Small intestine (tissue), 7 donors: ENCODE data around the gene FYCO1. TPM values are rescaled to one million over a fixed set of nuclear protein-coding genes. Genes with fewer than 3 reads are reported as not detected.

Source experiments
- DNase-seq, 2 donors: peaks; one replicate each; pipeline versions ENCODE4 v3.0.0 to v3.0.0-alpha.2; 2013
- FAIRE-seq: peaks from 2 replicates; lab custom pipeline; 2012; peaks lifted over from hg19 to GRCh38; lab: Jason Lieb, UNC
- H3K27ac ChIP-seq, 3 donors: one replicate each; pipeline ENCODE4 v1.5.1; 2013; ENCODE audit warnings: low read length in 2 of 3, mild to moderate bottlenecking in 2 of 3, control low read depth in 1 of 3, inconsistent platforms in 1 of 3, low read depth in 1 of 3, moderate library complexity in 1 of 3
- H3K27me3 ChIP-seq, 3 donors: one replicate each; pipeline ENCODE4 v1.6.1; 2013; ENCODE audit warnings: low read length in 3 of 3, inconsistent platforms in 1 of 3; ENCODE audit not compliant: control insufficient read depth in 3 of 3, insufficient read depth in 3 of 3
- H3K36me3 ChIP-seq, 3 donors: one replicate each; pipeline ENCODE4 v1.6.1; 2013; ENCODE audit warnings: low read length in 3 of 3, inconsistent platforms in 1 of 3, low read depth in 1 of 3, mild to moderate bottlenecking in 1 of 3, moderate library complexity in 1 of 3; ENCODE audit not compliant: control insufficient read depth in 3 of 3, insufficient read depth in 2 of 3
- H3K4me1 ChIP-seq, 3 donors: one replicate each; pipeline ENCODE4 v1.6.1; 2013; ENCODE audit warnings: low read length in 2 of 3, inconsistent platforms in 1 of 3, low read depth in 1 of 3, mild to moderate bottlenecking in 1 of 3, moderate library complexity in 1 of 3; ENCODE audit not compliant: control insufficient read depth in 3 of 3, insufficient read depth in 2 of 3
- H3K4me3 ChIP-seq, 3 donors: one replicate each; pipeline ENCODE4 v1.5.1; 2013; ENCODE audit warnings: low read length in 3 of 3, control low read depth in 1 of 3, inconsistent platforms in 1 of 3, low read depth in 1 of 3, mild to moderate bottlenecking in 1 of 3, moderate library complexity in 1 of 3
- H3K9me3 ChIP-seq, 2 donors: one replicate each; pipeline ENCODE4 v1.6.1; 2013; ENCODE audit warnings: low read depth in 1 of 2, low read length in 1 of 2; ENCODE audit not compliant: control insufficient read depth in 2 of 2, insufficient read depth in 1 of 2
- WGBS, 3 donors: extraction: QIAGEN DNeasy Blood & Tissue Kit; methylation state at CpG; one replicate each; pipeline ENCODE4 v1.1.7; 2013; 5-methylcytosine and 5-hydroxymethylcytosine counted together
- polyA plus RNA-seq, 4 donors: library from polyadenylated mRNA; stranded (reverse) in 3 of 4; unstranded in 1 of 4; fragments of 200-250 nt in 3 of 4; fragments of 120-200 nt in 1 of 4; gene quantifications; one replicate each; pipeline versions ENCODE4 v1.2.1 to v1.2.3, GENCODE V29; 2013
- donor health status: healthy with polysubstance abuse.
- donor health status: control.
- donor health status: control.
- donor health status: Bipolar disorder and iron deficiency.
- donor health status: healthy.

The FYCO1 gene
- polyA plus RNA-seq, 4 donors: 6.5 to 21.1 (median 9.0) TPM

DNA sequence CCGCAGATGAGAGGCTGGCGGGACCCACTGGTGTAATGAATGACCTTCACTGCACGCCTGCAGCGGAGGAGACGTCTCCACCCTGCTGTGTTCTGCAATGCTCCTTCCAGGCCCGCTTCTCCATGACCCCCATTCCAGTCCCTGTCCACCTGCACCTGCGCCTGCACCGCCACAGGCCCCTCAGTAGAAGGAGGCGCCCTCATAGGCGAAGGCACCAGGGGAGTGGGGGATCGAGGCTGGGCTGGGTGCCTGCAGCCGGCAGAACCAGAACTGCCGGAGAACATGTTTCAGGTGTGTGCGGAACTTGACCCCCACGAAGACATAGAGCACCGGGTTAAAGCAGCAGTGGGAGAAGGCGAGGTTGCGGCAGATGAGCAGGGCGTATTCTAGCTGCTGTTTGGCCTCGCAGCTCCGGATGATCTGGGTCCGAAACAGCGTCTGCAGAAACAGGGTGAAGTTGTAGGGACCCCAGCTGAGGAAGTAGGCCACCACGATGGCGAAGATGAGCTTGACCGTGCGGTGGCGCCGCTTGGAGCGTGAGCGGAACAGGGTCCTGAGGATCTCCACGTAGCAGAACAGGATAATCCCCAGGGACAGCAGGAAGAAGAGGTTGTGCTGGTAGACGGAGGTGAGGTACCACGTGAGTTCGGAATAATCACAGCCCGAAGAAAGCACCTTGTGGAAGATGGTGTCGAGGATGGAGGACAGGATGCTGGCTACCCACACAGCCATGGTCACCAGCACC is 25.3 kb upstream of the FYCO1 start:
- DNase-seq (no peak), FAIRE-seq (no peak)
- Histone ChIP-seq H3K27ac (no peak overlapping the region), H3K36me3 (no peaks in the 10 kb centered on the region), H3K9me3 (no peaks in the 10 kb centered on the region), H3K27me3 (peaks cover 0 to 3% (median 0%) of the 10 kb centered on the region in 3 donors), H3K4me1 (no peaks in the 10 kb centered on the region), H3K4me3 (no peak overlapping the region)
- WGBS, 3 donors: 95 to 96% (median 95%) methylated on average over 37 of the region's 37 CpGs

- peaks cover 0 to 3% (median 0%) of the 10 kb centered on the region in 3 donors for H3K27me3 ChIP-seq
- no peak overlapping the region for H3K4me3 ChIP-seq
- no peak for DNase-seq
- WGBS, 3 donors: 70 to 100% (median 93%) methylated on average over 1 of the region's 1 CpG
- no peaks in the 10 kb centered on the region for H3K36me3 ChIP-seq
- H3K9me3 ChIP-seq: no peaks in the 10 kb centered on the region
- no peaks in the 10 kb centered on the region for H3K4me1 ChIP-seq
- H3K27ac ChIP-seq: no peak overlapping the region
- no peak for FAIRE-seq
These were observed 24.1 kb upstream of the FYCO1 start for GRCh38 chr3:46019707-46020106.

- H3K27ac ChIP-seq: no peak overlapping the region
- H3K27me3 ChIP-seq: no peaks in the 10 kb centered on the region
- H3K9me3 ChIP-seq: no peaks in the 10 kb centered on the region
- FAIRE-seq: no peak
- H3K4me3 ChIP-seq: no peak overlapping the region
- no peak for DNase-seq
- H3K36me3 ChIP-seq: no peaks in the 10 kb centered on the region
- WGBS, 3 donors: 48 to 83% (median 63%) methylated on average over 2 of the region's 2 CpGs
- no peaks in the 10 kb centered on the region for H3K4me1 ChIP-seq
These were observed 22.1 kb upstream of the FYCO1 start for GRCh38 chr3:46017720-46018119.

GRCh38 chr3:46013316-46014094 is 17.9 kb upstream of the FYCO1 start:
- DNase-seq (no peak), FAIRE-seq (no peak)
- H3K27me3 ChIP-seq: no peaks in the 10 kb centered on the region
- 74 to 78% (median 74%) methylated on average over 7 of the region's 7 CpGs for WGBS, 3 donors
- no peaks in the 10 kb centered on the region for H3K4me1 ChIP-seq
- H3K9me3 ChIP-seq: no peaks in the 10 kb centered on the region
- no peak overlapping the region for H3K27ac ChIP-seq
- H3K4me3 ChIP-seq: no peak overlapping the region
- H3K36me3 ChIP-seq: no peaks in the 10 kb centered on the region

DNA sequence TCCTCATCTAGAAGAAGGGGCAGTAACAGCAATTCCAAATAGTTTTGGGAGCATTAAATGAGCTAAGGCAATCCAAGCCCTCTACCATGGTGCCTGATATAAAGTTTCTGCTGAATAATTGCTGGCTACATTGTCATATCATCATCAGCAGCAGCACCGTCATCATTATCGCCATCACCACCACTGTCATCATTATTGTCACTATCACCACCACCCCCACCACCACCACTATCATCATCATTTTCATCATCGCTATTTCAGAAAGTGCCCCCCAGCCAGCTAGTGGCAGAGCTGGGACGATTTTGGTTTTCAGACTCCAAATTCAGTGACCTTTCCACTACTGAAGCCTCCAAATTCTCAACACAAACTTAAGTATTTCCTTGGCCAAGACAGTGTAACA is 16.6 kb upstream of the FYCO1 start:
- WGBS, 3 donors: 81 to 86% (median 84%) methylated on average over 4 of the region's 4 CpGs
- Histone ChIP-seq H3K4me1 (no peaks in the 10 kb centered on the region), H3K36me3 (no peaks in the 10 kb centered on the region), H3K27ac (no peak overlapping the region), H3K4me3 (no peak overlapping the region), H3K9me3 (no peaks in the 10 kb centered on the region), H3K27me3 (no peaks in the 10 kb centered on the region)
- no peak for FAIRE-seq
- no peak for DNase-seq

- Histone ChIP-seq H3K9me3 (no peaks in the 10 kb centered on the region), H3K27ac (no peak overlapping the region), H3K4me1 (no peaks in the 10 kb centered on the region), H3K27me3 (no peaks in the 10 kb centered on the region), H3K36me3 (no peaks in the 10 kb centered on the region), H3K4me3 (no peak overlapping the region)
- no peak for FAIRE-seq
- 86 to 100% (median 90%) methylated on average over 2 of the region's 2 CpGs for WGBS, 3 donors
- DNase-seq: no peak
These were observed 15.0 kb upstream of the FYCO1 start for GRCh38 chr3:46010519-46011113.

- no peak for FAIRE-seq
- no peak for DNase-seq
- Histone ChIP-seq H3K36me3 (no peaks in the 10 kb centered on the region), H3K4me3 (no peak overlapping the region), H3K4me1 (no peaks in the 10 kb centered on the region), H3K9me3 (no peaks in the 10 kb centered on the region), H3K27me3 (no peaks in the 10 kb centered on the region), H3K27ac (no peak overlapping the region)
- WGBS, 3 donors: 65 to 84% (median 79%) methylated on average over 6 of the region's 6 CpGs
These were observed 12.4 kb upstream of the FYCO1 start for GRCh38 chr3:46008058-46008457.

DNA sequence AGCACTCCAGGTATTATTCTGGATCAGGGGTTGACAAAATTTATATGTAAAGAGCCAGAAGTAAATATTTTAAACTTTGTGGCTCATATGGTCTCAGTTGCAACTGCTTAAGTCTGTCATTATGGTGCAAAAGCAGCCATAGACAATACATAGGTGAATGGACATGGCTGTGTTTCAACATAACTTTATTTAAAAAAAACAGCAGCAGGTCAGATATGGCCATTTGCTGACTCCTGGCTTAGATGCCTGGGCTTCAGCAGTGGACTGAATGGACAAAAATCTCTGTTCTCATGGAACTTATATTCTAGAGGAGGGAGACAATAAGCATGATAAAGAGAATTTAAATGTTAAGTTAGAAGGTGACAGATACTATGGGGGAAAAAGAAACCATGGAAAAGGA is 11.7 kb upstream of the FYCO1 start:
- no peak overlapping the region for H3K27ac ChIP-seq
- H3K27me3 ChIP-seq: no peaks in the 10 kb centered on the region
- no peaks in the 10 kb centered on the region for H3K4me1 ChIP-seq
- H3K36me3 ChIP-seq: no peaks in the 10 kb centered on the region
- FAIRE-seq (no peak), DNase-seq (no peak)
- no peaks in the 10 kb centered on the region for H3K9me3 ChIP-seq
- H3K4me3 ChIP-seq: no peak overlapping the region
